H1 (cell line): ENCODE data around the gene RALA. TPM values are rescaled to one million over a fixed set of nuclear protein-coding genes. Genes with fewer than 3 reads are reported as not detected.

ENCODE experiments used
- CTCF ChIA-PET: fragments of 300-600 bp; sonication (Branson Sonifier 250); formaldehyde crosslinking; loops from one replicate; lab custom pipeline; 2021; ENCODE audit not compliant: partially characterized antibody; lab: Charles Lee
- POLR2A ChIA-PET: fragments of 300-600 bp; sonication (Branson Sonifier 250); formaldehyde crosslinking; loops from one replicate; lab custom pipeline; 2021; ENCODE audit warnings: inconsistent platforms; ENCODE audit not compliant: partially characterized antibody; lab: Charles Lee
- DNase-seq, 2 experiments: peaks; one replicate each; pipeline versions ENCODE4 v3.0.0 to v3.0.0-alpha.2; 2010 to 2022; ENCODE audit warnings: low spot score in 2 of 2, low read depth in 1 of 2, mixed read lengths in 1 of 2
- FAIRE-seq: peaks from 2 replicates; lab custom pipeline; 2011; peaks lifted over from hg19 to GRCh38; lab: Jason Lieb, UNC
- H2AFZ ChIP-seq: 2 replicates; pipeline ENCODE4 v1.8.1; 2012; ENCODE audit warnings: low read length, inconsistent platforms
- H2AK5ac ChIP-seq: 2 replicates; pipeline ENCODE4 v1.6.1; 2013; ENCODE audit warnings: low read depth, low read length
- H2BK120ac ChIP-seq: replicated peaks from 2 replicates; pipeline ENCODE3; 2013; ENCODE audit warnings: low read depth, low read length, inconsistent platforms
- H2BK12ac ChIP-seq: 2 replicates; pipeline ENCODE4 v1.6.1; 2013; ENCODE audit warnings: low read depth, low read length
- H2BK15ac ChIP-seq: 2 replicates; pipeline ENCODE4 v1.6.1; 2013; ENCODE audit warnings: low read length
- H2BK20ac ChIP-seq: 2 replicates; pipeline ENCODE4 v1.6.1; 2013; ENCODE audit warnings: low read length
- H2BK5ac ChIP-seq: 2 replicates; pipeline ENCODE4 v1.6.1; 2013; ENCODE audit warnings: low read depth, low read length
- H3K14ac ChIP-seq: 2 replicates; pipeline ENCODE4 v1.6.1; 2013; ENCODE audit warnings: inconsistent platforms; ENCODE audit not compliant: insufficient read length
- H3K18ac ChIP-seq: 2 replicates; pipeline ENCODE4 v1.6.1; 2013; ENCODE audit warnings: low read length; ENCODE audit errors: extremely low read depth
- H3K23ac ChIP-seq: 2 replicates; pipeline ENCODE4 v1.6.1; 2013; ENCODE audit warnings: inconsistent platforms; ENCODE audit not compliant: insufficient read length
- H3K23me2 ChIP-seq: 2 replicates; pipeline ENCODE4 v1.6.1; 2013; ENCODE audit warnings: low read depth, low read length
- H3K27ac ChIP-seq: 2 replicates; pipeline ENCODE4 v1.6.1; 2011; ENCODE audit warnings: low read depth, low read length, inconsistent platforms
- H3K27me3 ChIP-seq, 4 experiments: replicated peaks in 1 of 4; 1 replicate in 1 of 4; 2 replicates in 3 of 4; pipeline versions ENCODE4 v1.6.1 to v1.8.1; 2011 to 2013; ENCODE audit warnings: low read length in 3 of 4, mild to moderate bottlenecking in 3 of 4, inconsistent platforms in 2 of 4, mixed read lengths in 2 of 4, moderate library complexity in 1 of 4; ENCODE audit not compliant: control insufficient read depth in 3 of 4, insufficient read depth in 3 of 4; ENCODE audit errors: extremely low read depth in 1 of 4
- H3K36me3 ChIP-seq, 4 experiments: 2 replicates each; pipeline versions ENCODE4 v1.6.1 to v1.8.1; 2011 to 2013; ENCODE audit warnings: mild to moderate bottlenecking in 4 of 4, low read length in 3 of 4, moderate library complexity in 2 of 4, control low read depth in 1 of 4, inconsistent platforms in 1 of 4; ENCODE audit not compliant: insufficient read depth in 4 of 4, control insufficient read depth in 2 of 4
- H3K4ac ChIP-seq: replicated peaks from 2 replicates; pipeline ENCODE3; 2013; ENCODE audit warnings: low read length, low read depth, mixed read lengths, inconsistent platforms; ENCODE audit not compliant: insufficient read length
- H3K4me1 ChIP-seq, 4 experiments: replicated peaks in 1 of 4; 1 replicate in 1 of 4; 2 replicates in 3 of 4; pipeline versions ENCODE4 v1.6.1 to v1.8.1; 2011 to 2013; ENCODE audit warnings: low read length in 3 of 4, inconsistent platforms in 2 of 4, mixed read lengths in 1 of 4; ENCODE audit not compliant: insufficient read depth in 4 of 4, control insufficient read depth in 3 of 4
- H3K4me2 ChIP-seq, 2 experiments: 2 replicates each; pipeline versions ENCODE4 v1.6.1 to v1.8.1; 2011 to 2013; ENCODE audit warnings: low read depth in 2 of 2, low read length in 2 of 2, control low read depth in 1 of 2, inconsistent platforms in 1 of 2, mild to moderate bottlenecking in 1 of 2; ENCODE audit not compliant: insufficient read depth in 1 of 2
- H3K4me3 ChIP-seq, 4 experiments: fragments of 200-600, 300-600 bp in 1 of 4; sonication (generic), shearing (Covaris generic), sonication (Bioruptor Twin) in 1 of 4; 2 replicates each; pipeline versions ENCODE4 v1.5.1 to v1.8.1; 2011 to 2016; ENCODE audit warnings: low read length in 4 of 4, low read depth in 3 of 4, control low read depth in 2 of 4, inconsistent platforms in 2 of 4, mild to moderate bottlenecking in 2 of 4, mixed read lengths in 1 of 4, moderate library complexity in 1 of 4; ENCODE audit not compliant: insufficient read depth in 2 of 4; ENCODE audit errors: extremely low read depth in 1 of 4
- H3K56ac ChIP-seq: replicated peaks from 2 replicates; pipeline ENCODE3; 2013; ENCODE audit warnings: low read depth, mild to moderate bottlenecking, mixed read lengths, low read length, inconsistent platforms; ENCODE audit not compliant: insufficient read length
- H3K79me1 ChIP-seq: 2 replicates; pipeline ENCODE4 v1.6.1; 2013; ENCODE audit warnings: low read depth, low read length, control low read depth
- H3K79me2 ChIP-seq, 2 experiments: 2 replicates each; pipeline versions ENCODE4 v1.6.1 to v1.8.1; 2012 to 2013; ENCODE audit warnings: low read length in 2 of 2, mild to moderate bottlenecking in 2 of 2, inconsistent platforms in 1 of 2; ENCODE audit not compliant: insufficient read depth in 2 of 2, control insufficient read depth in 1 of 2
- H3K9ac ChIP-seq, 4 experiments: replicated peaks in 1 of 4; 1 replicate in 1 of 4; 2 replicates in 3 of 4; pipeline versions ENCODE4 v1.6.1 to v1.8.1; 2011 to 2013; ENCODE audit warnings: low read depth in 3 of 4, low read length in 3 of 4, control low read depth in 2 of 4, mild to moderate bottlenecking in 2 of 4, moderate library complexity in 2 of 4, inconsistent platforms in 1 of 4; ENCODE audit errors: extremely low read depth in 1 of 4
- H3K9me3 ChIP-seq, 2 experiments: 2 replicates each; pipeline versions ENCODE4 v1.6.1 to v1.8.1; 2012 to 2013; ENCODE audit warnings: mild to moderate bottlenecking in 2 of 2, moderate library complexity in 2 of 2, control low read depth in 1 of 2, inconsistent platforms in 1 of 2, low read depth in 1 of 2, low read length in 1 of 2, mixed read lengths in 1 of 2; ENCODE audit not compliant: insufficient read depth in 2 of 2
- H4K20me1 ChIP-seq, 2 experiments: replicated peaks in 1 of 2; 2 replicates each; pipeline versions ENCODE3 to v1.8.1; 2011 to 2013; ENCODE audit warnings: inconsistent platforms in 2 of 2, low read length in 2 of 2, mild to moderate bottlenecking in 1 of 2; ENCODE audit not compliant: insufficient read depth in 2 of 2, control insufficient read depth in 1 of 2
- H4K5ac ChIP-seq: 2 replicates; pipeline ENCODE4 v1.6.1; 2013; ENCODE audit warnings: low read length, low read depth, mixed read lengths, inconsistent platforms; ENCODE audit not compliant: insufficient read length
- H4K8ac ChIP-seq: 2 replicates; pipeline ENCODE4 v1.8.0; 2013; ENCODE audit warnings: mild to moderate bottlenecking, moderate library complexity, low read length, inconsistent platforms; ENCODE audit not compliant: insufficient read depth; ENCODE audit errors: extremely low read depth
- H4K91ac ChIP-seq: replicated peaks from 2 replicates; pipeline ENCODE3; 2013; ENCODE audit warnings: low read length, mixed read lengths, inconsistent platforms; ENCODE audit not compliant: insufficient read length
- ATF2 ChIP-seq: IDR thresholded peaks from 2 replicates; pipeline ENCODE4 v1.6.1; 2012; ENCODE audit warnings: low read length, inconsistent platforms
- ATF3 ChIP-seq: IDR thresholded peaks from 2 replicates; pipeline ENCODE4 v1.6.1; 2011; ENCODE audit warnings: low read depth, mild to moderate bottlenecking, low read length; ENCODE audit not compliant: insufficient read depth
- E2F6 ChIP-seq: IDR thresholded peaks from 2 replicates; pipeline ENCODE4 v1.6.1; 2012; ENCODE audit warnings: inconsistent platforms
- EP300 ChIP-seq, 2 experiments: IDR thresholded peaks; 1 replicate in 1 of 2; 2 replicates in 1 of 2; pipeline ENCODE4 v1.6.1; 2011 to 2012; ENCODE audit warnings: low read depth in 2 of 2, low read length in 2 of 2, mild to moderate bottlenecking in 2 of 2, borderline replicate concordance in 1 of 2, inconsistent platforms in 1 of 2, moderate library complexity in 1 of 2
- FOSL1 ChIP-seq: IDR thresholded peaks from 2 replicates; pipeline ENCODE4 v1.6.1; 2011; ENCODE audit warnings: mild to moderate bottlenecking, low read depth, low read length, moderate library complexity; ENCODE audit not compliant: insufficient read depth
- MAX ChIP-seq: IDR thresholded peaks from 2 replicates; pipeline ENCODE4 v1.6.1; 2012; ENCODE audit warnings: inconsistent platforms
- POLR2A ChIP-seq, 2 experiments: IDR thresholded peaks; 1 replicate in 1 of 2; 2 replicates in 1 of 2; pipeline ENCODE4 v1.6.1; 2011; ENCODE audit warnings: low read depth in 2 of 2, low read length in 2 of 2, mild to moderate bottlenecking in 2 of 2; ENCODE audit errors: control extremely low read depth in 1 of 2
- POU5F1 ChIP-seq: IDR thresholded peaks from 2 replicates; pipeline ENCODE4 v1.6.1; 2011; ENCODE audit warnings: low read depth, mild to moderate bottlenecking, low read length, moderate library complexity
- RBBP5 ChIP-seq: IDR thresholded peaks from 2 replicates; pipeline ENCODE4 v1.7.1; 2012; ENCODE audit warnings: low read depth, mild to moderate bottlenecking, inconsistent platforms, low read length, moderate library complexity, borderline replicate concordance
- SIX5 ChIP-seq: IDR thresholded peaks from 2 replicates; pipeline ENCODE4 v1.6.1; 2011; ENCODE audit warnings: mild to moderate bottlenecking, low read depth, low read length
- TBP ChIP-seq: IDR thresholded peaks from 2 replicates; pipeline ENCODE4 v1.6.1; 2011; ENCODE audit warnings: low read depth, low read length, improper control_type of control experiment
- TEAD4 ChIP-seq: IDR thresholded peaks from 2 replicates; pipeline ENCODE4 v1.6.1; 2012; ENCODE audit warnings: low read depth, low read length, inconsistent platforms, mixed read lengths
- polyA plus RNA-seq, 7 experiments: library from polyadenylated mRNA; depleted of rRNA in 3 of 7; stranded (reverse) in 5 of 7; unstranded in 2 of 7; fragments of >200 nt in 5 of 7; fragments of 200-250 nt in 2 of 7; gene quantifications; 1 replicate in 5 of 7; 2 replicates in 1 of 7; 4 replicates in 1 of 7; pipeline versions ENCODE4 v1.2.1 to v1.2.3, GENCODE V29; 2011 to 2013; ENCODE audit warnings: missing spikeins in 2 of 7, mixed read lengths in 2 of 7
- total RNA-seq: library from RNA; stranded (reverse); fragmentation: NEBNext Ultra II Directional; extraction: Animal tissue kit (Norgen Biotek cat#: 25700); gene quantifications from 2 replicates; pipeline ENCODE4 v1.2.1, GENCODE V29; 2021

RALA gene
- total and polyA plus RNA-seq, 2 of the 8 experiments (the other 6 are each of a cell fraction or from before 2014, with no cell fraction given): 24.1 to 72.8 TPM

GRCh38 chr7:39663263-39663662, 39.9 kb downstream of the RALA start:
- H4K91ac ChIP-seq: no peak overlapping the region
- no peak overlapping the region for H4K5ac ChIP-seq
- H2BK20ac ChIP-seq: no peak overlapping the region
- H3K4ac ChIP-seq: no peak overlapping the region
- ChIA-PET CTCF (interaction anchor here (1.4 to 4.4 kb wide), 2 partner anchors 78 to 84 kb away, joined by 3 to 33 read pairs; no protein-coding TSS in a partner anchor), POLR2A (interaction anchor here (0.9 kb wide), 1 partner anchor 41 kb away, joined by 3 read pairs; no protein-coding TSS in a partner anchor)
- no peaks in the 10 kb centered on the region for H3K27me3 ChIP-seq
- H3K23ac ChIP-seq: no peak overlapping the region
- no peak overlapping the region for H4K8ac ChIP-seq
- H3K4me3 ChIP-seq: no peak overlapping the region
- peaks cover 0 to 2% of the 10 kb centered on the region in 2 experiments for H4K20me1 ChIP-seq
- H3K27ac ChIP-seq: no peak overlapping the region
- no peak for DNase-seq
- no peak for FAIRE-seq
- no peak overlapping the region for H2BK120ac ChIP-seq
- H3K23me2 ChIP-seq: no peaks in the 10 kb centered on the region
- H3K4me1 ChIP-seq: peaks cover 2 to 11% (median 5%) of the 10 kb centered on the region in 4 experiments; a peak in 4 of 7 replicates
- H2BK15ac ChIP-seq: no peak overlapping the region
- H2AFZ ChIP-seq: no peak overlapping the region
- H3K36me3 ChIP-seq: peaks cover 0 to 20% (median 3%) of the 10 kb centered on the region in 4 experiments; a peak in 3 of 8 replicates
- peaks cover 2% of the 10 kb centered on the region for H3K79me1 ChIP-seq
- no peak overlapping the region for H2BK12ac ChIP-seq
- H3K9ac ChIP-seq: no peak overlapping the region
- H3K18ac ChIP-seq: no peak overlapping the region
- no peak overlapping the region for H2AK5ac ChIP-seq
- no peak overlapping the region for H2BK5ac ChIP-seq
- no peak overlapping the region for H3K56ac ChIP-seq
- peaks cover 9 to 13% of the 10 kb centered on the region in 2 experiments for H3K9me3 ChIP-seq
- no peak overlapping the region for H3K4me2 ChIP-seq
- H3K79me2 ChIP-seq: peaks cover 0 to 35% of the 10 kb centered on the region in 2 experiments; a peak in 3 of 4 replicates
- H3K14ac ChIP-seq: no peak overlapping the region
- TF ChIP-seq TEAD4 (no peak), SIX5 (no peak), MAX (no peak), E2F6 (no peak), FOSL1 (no peak), RBBP5 (no peak), POU5F1 (no peak), ATF2 (no peak), POLR2A (IDR thresholded peaks at IDR 0.05; ENCODE audit: control extremely low read depth in 1 of 2, low read depth in 2 of 2, low read length in 2 of 2) (no peak), TBP (no peak), ATF3 (no peak), EP300 (IDR thresholded peaks at IDR 0.05; ENCODE audit: borderline replicate concordance in 1 of 2, low read depth in 2 of 2, low read length in 2 of 2) (no peak)
